Smooth muscle cell of the umbilical artery (primary cell): ENCODE results near the gene FGFRL1. TPM values are rescaled to one million over a fixed set of nuclear protein-coding genes. Genes with fewer than 3 reads are reported as not detected.

Experiments used
- total RNA-seq: library from RNA; depleted of rRNA; stranded (reverse); fragments of >200 nt; gene quantifications from 2 replicates; pipeline ENCODE4 v1.2.3, GENCODE V29; 2014

FGFRL1 gene
- total RNA-seq: 25.5 and 41.7 TPM in 2 replicates

GRCh38 chr4:1011022-1011665 lies at the start of gene FGFRL1:
Gene FGFRL1 (plus strand): TSS chr4:1011626. CDS start chr4:1012486, 860 bp downstream.

GRCh38 chr4:973431-974397 lies 37.7 kb upstream of the FGFRL1 start, which contains the start of gene DGKQ:
Gene DGKQ (minus strand): TSS chr4:973569. CDS start chr4:973482, 87 bp downstream.

GRCh38 chr4:986879-987623 lies 24.4 kb upstream of the FGFRL1 start, which contains the start of gene IDUA:
Gene IDUA (plus strand): TSS chr4:987044. CDS start chr4:987085, 41 bp downstream.

DNA sequence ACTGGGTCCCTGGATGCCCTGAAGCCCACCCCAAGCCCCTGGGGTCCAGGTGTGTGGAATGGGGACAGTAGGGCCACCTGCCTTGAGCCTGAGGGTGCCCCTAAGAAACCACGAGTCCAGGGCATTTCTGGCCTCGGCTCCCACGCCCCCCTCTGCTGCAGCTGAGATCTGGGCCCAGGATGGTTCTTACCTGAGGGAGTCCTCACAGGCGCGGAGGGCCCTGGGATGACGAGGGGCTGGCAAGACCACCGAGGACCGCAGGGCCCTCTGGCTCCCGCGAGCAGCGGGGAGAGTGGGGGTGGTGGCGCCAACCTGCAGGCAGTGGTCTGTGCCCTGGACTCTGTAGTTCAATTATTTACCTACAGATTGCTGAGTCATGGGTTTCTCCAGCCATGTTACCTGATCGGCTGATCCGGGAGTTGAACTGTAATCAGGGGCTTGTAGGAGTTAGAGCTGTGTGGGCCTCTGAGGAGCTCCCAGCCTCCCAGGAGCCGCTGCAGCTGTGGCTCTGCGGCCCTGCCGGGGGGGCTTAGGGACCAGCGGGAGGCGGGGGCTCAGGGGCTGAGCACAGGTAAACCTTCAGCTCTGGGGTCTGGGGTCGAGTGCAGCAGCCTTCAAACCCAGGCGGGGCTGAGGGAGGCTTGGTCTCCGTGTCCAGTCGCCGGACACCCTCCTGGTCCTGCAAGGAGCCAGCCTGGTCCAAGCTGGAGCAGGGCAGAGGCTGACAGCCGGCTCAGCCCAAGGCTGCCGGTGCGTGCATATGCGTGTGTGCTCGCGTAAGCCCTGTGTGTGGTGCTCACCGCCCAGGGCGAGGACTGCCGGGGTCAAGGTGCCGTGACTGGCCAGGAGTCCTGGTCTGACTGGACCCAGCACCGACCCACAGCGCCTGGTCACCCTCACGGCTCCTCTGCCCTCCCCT lies 18.1 kb upstream of the FGFRL1 start, which contains the start of gene SLC26A1:
Gene SLC26A1 (minus strand): TSS at position 294 of the 919 bp plus-strand sequence. CDS start 1,701 bp downstream, outside the sequence.

Other genes with a start within 250 kb of the FGFRL1 start
- gene CPLX1, start 185.5 kb upstream of the FGFRL1 start, total RNA-seq: not detected in 2 replicates
- gene GAK, start 79.3 kb upstream of the FGFRL1 start, total RNA-seq: 48.1 and 87.1 TPM in 2 replicates
- gene TMEM175, start 79.2 kb upstream of the FGFRL1 start, total RNA-seq: 10.4 and 16.0 TPM in 2 replicates
- 18.7 and 27.5 TPM in 2 replicates for gene DGKQ, start 38.1 kb upstream of the FGFRL1 start, total RNA-seq
- gene IDUA, start 24.6 kb upstream of the FGFRL1 start, total RNA-seq: 28.2 and 29.4 TPM in 2 replicates
- gene SLC26A1, start 18.2 kb upstream of the FGFRL1 start, total RNA-seq: under 0.01 and 0.09 TPM in 2 replicates
- gene RNF212, start 101.9 kb downstream of the FGFRL1 start, total RNA-seq: 0.92 and 1.8 TPM in 2 replicates
- gene SPON2, start 161.0 kb downstream of the FGFRL1 start, total RNA-seq: 55.5 and 911 TPM in 2 replicates
- gene CTBP1, start 237.5 kb downstream of the FGFRL1 start, total RNA-seq: 172 and 292 TPM in 2 replicates